H1 (cell line): ENCODE data around the gene DCTPP1. TPM values are rescaled to one million over a fixed set of nuclear protein-coding genes. Genes with fewer than 3 reads are reported as not detected.

Source experiments
- CTCF ChIA-PET: fragments of 300-600 bp; sonication (Branson Sonifier 250); formaldehyde crosslinking; loops from one replicate; lab custom pipeline; 2021; ENCODE audit not compliant: partially characterized antibody; lab: Charles Lee
- POLR2A ChIA-PET: fragments of 300-600 bp; sonication (Branson Sonifier 250); formaldehyde crosslinking; loops from one replicate; lab custom pipeline; 2021; ENCODE audit warnings: inconsistent platforms; ENCODE audit not compliant: partially characterized antibody; lab: Charles Lee
- DNase-seq, 2 experiments: peaks; one replicate each; pipeline versions ENCODE4 v3.0.0 to v3.0.0-alpha.2; 2010 to 2022; ENCODE audit warnings: low spot score in 2 of 2, low read depth in 1 of 2, mixed read lengths in 1 of 2
- FAIRE-seq: peaks from 2 replicates; lab custom pipeline; 2011; peaks lifted over from hg19 to GRCh38; lab: Jason Lieb, UNC
- H2AFZ ChIP-seq: 2 replicates; pipeline ENCODE4 v1.8.1; 2012; ENCODE audit warnings: low read length, inconsistent platforms
- H2AK5ac ChIP-seq: 2 replicates; pipeline ENCODE4 v1.6.1; 2013; ENCODE audit warnings: low read depth, low read length
- H2BK120ac ChIP-seq: replicated peaks from 2 replicates; pipeline ENCODE3; 2013; ENCODE audit warnings: low read depth, low read length, inconsistent platforms
- H2BK12ac ChIP-seq: 2 replicates; pipeline ENCODE4 v1.6.1; 2013; ENCODE audit warnings: low read depth, low read length
- H2BK15ac ChIP-seq: 2 replicates; pipeline ENCODE4 v1.6.1; 2013; ENCODE audit warnings: low read length
- H2BK20ac ChIP-seq: 2 replicates; pipeline ENCODE4 v1.6.1; 2013; ENCODE audit warnings: low read length
- H2BK5ac ChIP-seq: 2 replicates; pipeline ENCODE4 v1.6.1; 2013; ENCODE audit warnings: low read depth, low read length
- H3K14ac ChIP-seq: 2 replicates; pipeline ENCODE4 v1.6.1; 2013; ENCODE audit warnings: inconsistent platforms; ENCODE audit not compliant: insufficient read length
- H3K18ac ChIP-seq: 2 replicates; pipeline ENCODE4 v1.6.1; 2013; ENCODE audit warnings: low read length; ENCODE audit errors: extremely low read depth
- H3K23ac ChIP-seq: 2 replicates; pipeline ENCODE4 v1.6.1; 2013; ENCODE audit warnings: inconsistent platforms; ENCODE audit not compliant: insufficient read length
- H3K23me2 ChIP-seq: 2 replicates; pipeline ENCODE4 v1.6.1; 2013; ENCODE audit warnings: low read depth, low read length
- H3K27ac ChIP-seq: 2 replicates; pipeline ENCODE4 v1.6.1; 2011; ENCODE audit warnings: low read depth, low read length, inconsistent platforms
- H3K27me3 ChIP-seq, 4 experiments: replicated peaks in 1 of 4; 1 replicate in 1 of 4; 2 replicates in 3 of 4; pipeline versions ENCODE4 v1.6.1 to v1.8.1; 2011 to 2013; ENCODE audit warnings: low read length in 3 of 4, mild to moderate bottlenecking in 3 of 4, inconsistent platforms in 2 of 4, mixed read lengths in 2 of 4, moderate library complexity in 1 of 4; ENCODE audit not compliant: control insufficient read depth in 3 of 4, insufficient read depth in 3 of 4; ENCODE audit errors: extremely low read depth in 1 of 4
- H3K36me3 ChIP-seq, 4 experiments: 2 replicates each; pipeline versions ENCODE4 v1.6.1 to v1.8.1; 2011 to 2013; ENCODE audit warnings: mild to moderate bottlenecking in 4 of 4, low read length in 3 of 4, moderate library complexity in 2 of 4, control low read depth in 1 of 4, inconsistent platforms in 1 of 4; ENCODE audit not compliant: insufficient read depth in 4 of 4, control insufficient read depth in 2 of 4
- H3K4ac ChIP-seq: replicated peaks from 2 replicates; pipeline ENCODE3; 2013; ENCODE audit warnings: low read length, low read depth, mixed read lengths, inconsistent platforms; ENCODE audit not compliant: insufficient read length
- H3K4me1 ChIP-seq, 4 experiments: replicated peaks in 1 of 4; 1 replicate in 1 of 4; 2 replicates in 3 of 4; pipeline versions ENCODE4 v1.6.1 to v1.8.1; 2011 to 2013; ENCODE audit warnings: low read length in 3 of 4, inconsistent platforms in 2 of 4, mixed read lengths in 1 of 4; ENCODE audit not compliant: insufficient read depth in 4 of 4, control insufficient read depth in 3 of 4
- H3K4me2 ChIP-seq, 2 experiments: 2 replicates each; pipeline versions ENCODE4 v1.6.1 to v1.8.1; 2011 to 2013; ENCODE audit warnings: low read depth in 2 of 2, low read length in 2 of 2, control low read depth in 1 of 2, inconsistent platforms in 1 of 2, mild to moderate bottlenecking in 1 of 2; ENCODE audit not compliant: insufficient read depth in 1 of 2
- H3K4me3 ChIP-seq, 4 experiments: fragments of 200-600, 300-600 bp in 1 of 4; sonication (generic), shearing (Covaris generic), sonication (Bioruptor Twin) in 1 of 4; 2 replicates each; pipeline versions ENCODE4 v1.5.1 to v1.8.1; 2011 to 2016; ENCODE audit warnings: low read length in 4 of 4, low read depth in 3 of 4, control low read depth in 2 of 4, inconsistent platforms in 2 of 4, mild to moderate bottlenecking in 2 of 4, mixed read lengths in 1 of 4, moderate library complexity in 1 of 4; ENCODE audit not compliant: insufficient read depth in 2 of 4; ENCODE audit errors: extremely low read depth in 1 of 4
- H3K56ac ChIP-seq: replicated peaks from 2 replicates; pipeline ENCODE3; 2013; ENCODE audit warnings: low read depth, mild to moderate bottlenecking, mixed read lengths, low read length, inconsistent platforms; ENCODE audit not compliant: insufficient read length
- H3K79me1 ChIP-seq: 2 replicates; pipeline ENCODE4 v1.6.1; 2013; ENCODE audit warnings: low read depth, low read length, control low read depth
- H3K79me2 ChIP-seq, 2 experiments: 2 replicates each; pipeline versions ENCODE4 v1.6.1 to v1.8.1; 2012 to 2013; ENCODE audit warnings: low read length in 2 of 2, mild to moderate bottlenecking in 2 of 2, inconsistent platforms in 1 of 2; ENCODE audit not compliant: insufficient read depth in 2 of 2, control insufficient read depth in 1 of 2
- H3K9ac ChIP-seq, 4 experiments: replicated peaks in 1 of 4; 1 replicate in 1 of 4; 2 replicates in 3 of 4; pipeline versions ENCODE4 v1.6.1 to v1.8.1; 2011 to 2013; ENCODE audit warnings: low read depth in 3 of 4, low read length in 3 of 4, control low read depth in 2 of 4, mild to moderate bottlenecking in 2 of 4, moderate library complexity in 2 of 4, inconsistent platforms in 1 of 4; ENCODE audit errors: extremely low read depth in 1 of 4
- H3K9me3 ChIP-seq, 2 experiments: 2 replicates each; pipeline versions ENCODE4 v1.6.1 to v1.8.1; 2012 to 2013; ENCODE audit warnings: mild to moderate bottlenecking in 2 of 2, moderate library complexity in 2 of 2, control low read depth in 1 of 2, inconsistent platforms in 1 of 2, low read depth in 1 of 2, low read length in 1 of 2, mixed read lengths in 1 of 2; ENCODE audit not compliant: insufficient read depth in 2 of 2
- H4K20me1 ChIP-seq, 2 experiments: replicated peaks in 1 of 2; 2 replicates each; pipeline versions ENCODE3 to v1.8.1; 2011 to 2013; ENCODE audit warnings: inconsistent platforms in 2 of 2, low read length in 2 of 2, mild to moderate bottlenecking in 1 of 2; ENCODE audit not compliant: insufficient read depth in 2 of 2, control insufficient read depth in 1 of 2
- H4K5ac ChIP-seq: 2 replicates; pipeline ENCODE4 v1.6.1; 2013; ENCODE audit warnings: low read length, low read depth, mixed read lengths, inconsistent platforms; ENCODE audit not compliant: insufficient read length
- H4K8ac ChIP-seq: 2 replicates; pipeline ENCODE4 v1.8.0; 2013; ENCODE audit warnings: mild to moderate bottlenecking, moderate library complexity, low read length, inconsistent platforms; ENCODE audit not compliant: insufficient read depth; ENCODE audit errors: extremely low read depth
- H4K91ac ChIP-seq: replicated peaks from 2 replicates; pipeline ENCODE3; 2013; ENCODE audit warnings: low read length, mixed read lengths, inconsistent platforms; ENCODE audit not compliant: insufficient read length
- CTCF ChIP-seq, 3 experiments: IDR thresholded peaks; 1 replicate in 2 of 3; 2 replicates in 1 of 3; pipeline versions ENCODE4 v1.5.1 to v1.6.1; 2011; ENCODE audit warnings: low read length in 3 of 3, mild to moderate bottlenecking in 3 of 3, inconsistent platforms in 2 of 3, low read depth in 1 of 3, moderate library complexity in 1 of 3; ENCODE audit not compliant: insufficient read depth in 1 of 3; ENCODE audit errors: control extremely low read depth in 1 of 3
- EP300 ChIP-seq, 2 experiments: IDR thresholded peaks; 1 replicate in 1 of 2; 2 replicates in 1 of 2; pipeline ENCODE4 v1.6.1; 2011 to 2012; ENCODE audit warnings: low read depth in 2 of 2, low read length in 2 of 2, mild to moderate bottlenecking in 2 of 2, borderline replicate concordance in 1 of 2, inconsistent platforms in 1 of 2, moderate library complexity in 1 of 2
- MAFK ChIP-seq: IDR thresholded peaks from 2 replicates; pipeline ENCODE4 v1.6.1; 2012; ENCODE audit warnings: low read depth, mild to moderate bottlenecking, improper control_type of control experiment, low read length
- POLR2A ChIP-seq, 2 experiments: IDR thresholded peaks; 1 replicate in 1 of 2; 2 replicates in 1 of 2; pipeline ENCODE4 v1.6.1; 2011; ENCODE audit warnings: low read depth in 2 of 2, low read length in 2 of 2, mild to moderate bottlenecking in 2 of 2; ENCODE audit errors: control extremely low read depth in 1 of 2
- ZNF274 ChIP-seq: IDR thresholded peaks from 2 replicates; pipeline ENCODE4 v1.7.0; 2012; ENCODE audit warnings: low read length, borderline replicate concordance; ENCODE audit errors: extremely low read depth
- WGBS, 2 experiments: shearing (Covaris generic) in 1 of 2; methylation state at CpG; one replicate each; pipeline versions ENCODE4 v1.1.6 to v1.1.7; 2013 to 2015; ENCODE audit warnings: low lambda C conversion rate in 2 of 2, mixed read lengths in 2 of 2, inconsistent platforms in 1 of 2, low coverage in 1 of 2, missing lambda C conversion rate in 1 of 2; ENCODE audit not compliant: insufficient replicate concordance in 2 of 2, insufficient coverage in 1 of 2, insufficient read length in 1 of 2; ENCODE audit errors: extremely low coverage in 1 of 2, missing lambda C conversion rate in 1 of 2; 5-methylcytosine and 5-hydroxymethylcytosine counted together
- polyA plus RNA-seq, 7 experiments: library from polyadenylated mRNA; depleted of rRNA in 3 of 7; stranded (reverse) in 5 of 7; unstranded in 2 of 7; fragments of >200 nt in 5 of 7; fragments of 200-250 nt in 2 of 7; gene quantifications; 1 replicate in 5 of 7; 2 replicates in 1 of 7; 4 replicates in 1 of 7; pipeline versions ENCODE4 v1.2.1 to v1.2.3, GENCODE V29; 2011 to 2013; ENCODE audit warnings: missing spikeins in 2 of 7, mixed read lengths in 2 of 7
- total RNA-seq: library from RNA; stranded (reverse); fragmentation: NEBNext Ultra II Directional; extraction: Animal tissue kit (Norgen Biotek cat#: 25700); gene quantifications from 2 replicates; pipeline ENCODE4 v1.2.1, GENCODE V29; 2021
- TF ChIP-seq, protein P1 (sequence below): IDR thresholded peaks from 2 replicates; pipeline ENCODE4 v1.6.1; 2012; ENCODE audit warnings: low read length, inconsistent platforms

Gene DCTPP1
- total and polyA plus RNA-seq, 2 of the 8 experiments (the other 6 are each of a cell fraction or from before 2014, with no cell fraction given) = 94.5 to 103 TPM

DNA sequence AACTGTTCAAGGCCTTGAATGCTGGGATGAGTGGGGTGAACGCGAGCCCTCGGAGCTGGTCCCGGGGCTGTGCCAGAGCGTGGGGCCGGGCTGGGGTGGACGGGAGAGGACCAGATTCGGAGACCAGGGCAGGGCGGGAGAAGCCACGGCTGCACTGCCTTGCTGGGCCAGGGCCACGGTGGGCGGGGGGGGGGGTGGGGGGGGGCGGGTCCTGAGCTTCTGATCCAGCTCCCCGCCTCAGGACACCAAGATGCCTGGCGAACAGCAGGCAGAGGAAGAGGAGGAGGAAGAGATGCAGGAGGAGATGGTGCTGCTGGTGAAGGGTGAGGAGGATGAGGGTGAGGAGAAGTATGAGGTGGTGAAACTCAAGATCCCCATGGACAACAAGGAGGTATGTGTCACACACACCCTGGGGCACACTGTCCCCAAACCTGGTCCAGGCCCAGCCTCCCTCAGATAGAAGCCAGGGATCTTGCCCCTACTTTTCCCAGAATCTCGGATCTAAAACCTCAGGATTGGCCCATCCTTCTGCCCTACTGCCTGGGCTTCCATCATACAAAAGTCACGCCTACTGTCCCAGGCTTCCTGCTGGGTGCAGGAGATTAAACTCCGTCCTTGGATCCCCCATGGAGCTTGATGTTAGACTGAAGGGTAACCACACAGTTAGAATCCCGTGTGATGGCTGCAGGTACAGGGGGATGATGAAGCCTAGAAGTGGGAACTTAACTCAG, 21.9 kb downstream of the DCTPP1 start:
- peak overlapping the region; percentile 92 for H3K56ac ChIP-seq
- peak overlapping the region; percentile 45 to 87 (median 78) for H3K9ac ChIP-seq
- no peak overlapping the region for H2AFZ ChIP-seq
- H3K23ac ChIP-seq = no peak overlapping the region
- peak overlapping the region; percentile 91; the same call in 1 of the 2 replicates for H2AK5ac ChIP-seq
- no peak overlapping the region for H3K14ac ChIP-seq
- H3K27ac ChIP-seq = peak overlapping the region; percentile 60; the same call in 1 of the 2 replicates
- H4K91ac ChIP-seq = peak overlapping the region; percentile 93
- peak overlapping the region; percentile 92; the same call in 1 of the 2 replicates for H2BK5ac ChIP-seq
- H3K27me3 ChIP-seq = no peaks in the 10 kb centered on the region
- peak overlapping the region; percentile 82 to 97 for H3K4me2 ChIP-seq
- peaks cover 3 to 12% (median 4%) of the 10 kb centered on the region in 4 experiments; a peak in 6 of 7 replicates for H3K4me1 ChIP-seq
- H4K8ac ChIP-seq = peak overlapping the region; percentile 89
- no peak for FAIRE-seq
- peaks cover 0 to 16% of the 10 kb centered on the region in 2 experiments for H4K20me1 ChIP-seq
- H2BK120ac ChIP-seq = no peak overlapping the region
- H2BK12ac ChIP-seq = peak overlapping the region; percentile 84; the same call in 1 of the 2 replicates
- DNase-seq = peak in 1 of 2 experiments; percentile 51
- ChIA-PET CTCF (interaction anchor here (0.6 to 4.2 kb wide), 14 partner anchors 9 to 377 kb away, joined by 3 to 23 read pairs (median 6); partner anchors contain the start of genes DCTPP1, MYL11, TLCD3B and ZNF48), POLR2A (interaction anchor here (0.7 to 5.1 kb wide), 23 partner anchors 9 to 204 kb away, joined by 3 to 61 read pairs (median 4); partner anchors contain the start of genes CD2BP2, SEPTIN1, ZNF48 and ZNF688)
- no peak overlapping the region for H2BK15ac ChIP-seq
- no peaks in the 10 kb centered on the region for H3K9me3 ChIP-seq
- 19% methylated on average over 15 of the region's 19 CpGs; no CpG with 5 or more reads in 1 of the 2 experiments for WGBS, 2 experiments
- H3K79me1 ChIP-seq = peaks cover 5% of the 10 kb centered on the region; the same call in 1 of the 2 replicates
- peak overlapping the region; percentile 74 to 85 (median 81) for H3K4me3 ChIP-seq
- H3K79me2 ChIP-seq = peaks cover 0 to 8% of the 10 kb centered on the region in 2 experiments; a peak in 2 of 4 replicates
- H3K23me2 ChIP-seq = peaks cover 12% of the 10 kb centered on the region
- peak overlapping the region; percentile 93 for H3K18ac ChIP-seq
- H3K4ac ChIP-seq = peak overlapping the region; percentile 94
- H3K36me3 ChIP-seq = peaks cover 0 to 8% (median 3%) of the 10 kb centered on the region in 4 experiments; a peak in 7 of 8 replicates
- no peak overlapping the region for H2BK20ac ChIP-seq
- peak overlapping the region; percentile 89 for H4K5ac ChIP-seq
- TF ChIP-seq, protein P1, sequence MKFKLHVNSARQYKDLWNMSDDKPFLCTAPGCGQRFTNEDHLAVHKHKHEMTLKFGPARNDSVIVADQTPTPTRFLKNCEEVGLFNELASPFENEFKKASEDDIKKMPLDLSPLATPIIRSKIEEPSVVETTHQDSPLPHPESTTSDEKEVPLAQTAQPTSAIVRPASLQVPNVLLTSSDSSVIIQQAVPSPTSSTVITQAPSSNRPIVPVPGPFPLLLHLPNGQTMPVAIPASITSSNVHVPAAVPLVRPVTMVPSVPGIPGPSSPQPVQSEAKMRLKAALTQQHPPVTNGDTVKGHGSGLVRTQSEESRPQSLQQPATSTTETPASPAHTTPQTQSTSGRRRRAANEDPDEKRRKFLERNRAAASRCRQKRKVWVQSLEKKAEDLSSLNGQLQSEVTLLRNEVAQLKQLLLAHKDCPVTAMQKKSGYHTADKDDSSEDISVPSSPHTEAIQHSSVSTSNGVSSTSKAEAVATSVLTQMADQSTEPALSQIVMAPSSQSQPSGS = no peak
- TF ChIP-seq CTCF (IDR thresholded peaks at IDR 0.05; ENCODE audit: control extremely low read depth in 1 of 3, insufficient read depth in 1 of 3, low read depth in 1 of 3, low read length in 3 of 3) = no peak
- TF ChIP-seq EP300 (IDR thresholded peaks at IDR 0.05; ENCODE audit: borderline replicate concordance in 1 of 2, low read depth in 2 of 2, low read length in 2 of 2) = no peak
- TF ChIP-seq POLR2A (IDR thresholded peaks at IDR 0.05; ENCODE audit: control extremely low read depth in 1 of 2, low read depth in 2 of 2, low read length in 2 of 2) = no peak
- TF ChIP-seq ZNF274 = no peak
- no peak for TF ChIP-seq MAFK
